CD14-positive monocyte (primary cell): Measurements from ENCODE around the gene PRKAR1A. TPM values are rescaled to one million over a fixed set of nuclear protein-coding genes. Genes with fewer than 3 reads are reported as not detected.
A peak's percentile ranks its signal among the peaks of the same experiment; 100 is the strongest.

ENCODE experiments used
- DNase-seq, 3 donors: peaks; one replicate each; pipeline ENCODE4 v3.0.0-alpha.2; 2011 to 2022
- H2AFZ ChIP-seq: 2 replicates; pipeline ENCODE4 v1.6.0; 2012; ENCODE audit warnings: mild to moderate bottlenecking, low read depth, low read length, inconsistent platforms; ENCODE audit not compliant: insufficient read depth, poor library complexity, severe bottlenecking
- H3K27ac ChIP-seq, 2 donors: 1 replicate in 1 of 2; 2 replicates in 1 of 2; pipeline ENCODE4 v1.5.1; 2012 to 2013; ENCODE audit warnings: low read length in 2 of 2, control low read depth in 1 of 2, inconsistent platforms in 1 of 2, low read depth in 1 of 2, mild to moderate bottlenecking in 1 of 2
- H3K27me3 ChIP-seq, 2 donors: one replicate each; pipeline versions ENCODE4 v1.6.0 to v1.6.1; 2011 to 2013; ENCODE audit warnings: low read length in 2 of 2; ENCODE audit not compliant: control insufficient read depth in 2 of 2, insufficient read depth in 2 of 2
- H3K36me3 ChIP-seq, 2 donors: replicated peaks in 1 of 2; 1 replicate in 1 of 2; 2 replicates in 1 of 2; pipeline versions ENCODE4 v1.5.1 to v1.6.1; 2012 to 2013; ENCODE audit warnings: low read length in 2 of 2, control low read depth in 1 of 2, inconsistent platforms in 1 of 2, mild to moderate bottlenecking in 1 of 2; ENCODE audit not compliant: insufficient read depth in 2 of 2, control insufficient read depth in 1 of 2
- H3K4me1 ChIP-seq, 2 donors: 1 replicate in 1 of 2; 2 replicates in 1 of 2; pipeline versions ENCODE4 v1.5.1 to v1.6.1; 2012 to 2013; ENCODE audit warnings: low read length in 2 of 2, control low read depth in 1 of 2, inconsistent platforms in 1 of 2, mild to moderate bottlenecking in 1 of 2, moderate library complexity in 1 of 2; ENCODE audit not compliant: insufficient read depth in 2 of 2, control insufficient read depth in 1 of 2
- H3K4me2 ChIP-seq: replicated peaks from 2 replicates; pipeline ENCODE3; 2012; ENCODE audit warnings: low read length, moderate library complexity, mild to moderate bottlenecking; ENCODE audit not compliant: poor library complexity, severe bottlenecking; ENCODE audit errors: extremely low read depth
- H3K4me3 ChIP-seq, 3 experiments: fragments of 200-600 bp in 1 of 3; sonication (generic) in 1 of 3; replicated peaks in 1 of 3; 1 replicate in 2 of 3; 2 replicates in 1 of 3; pipeline ENCODE4 v1.5.1; 2011 to 2013; ENCODE audit warnings: low read length in 3 of 3, mild to moderate bottlenecking in 3 of 3, control low read depth in 2 of 3, low read depth in 2 of 3, inconsistent platforms in 1 of 3, moderate library complexity in 1 of 3
- H3K79me2 ChIP-seq: 2 replicates; pipeline ENCODE4 v1.6.0; 2012; ENCODE audit warnings: mild to moderate bottlenecking, control low read depth, inconsistent platforms, low read length, moderate library complexity; ENCODE audit not compliant: insufficient read depth
- H3K9ac ChIP-seq: 2 replicates; pipeline ENCODE4 v1.6.0; 2017; ENCODE audit warnings: low read length, mild to moderate bottlenecking; ENCODE audit not compliant: insufficient read depth, poor library complexity, severe bottlenecking
- H3K9me3 ChIP-seq, 2 donors: replicated peaks in 1 of 2; 1 replicate in 1 of 2; 2 replicates in 1 of 2; pipeline versions ENCODE4 v1.5.1 to v1.6.1; 2012 to 2013; ENCODE audit warnings: low read length in 2 of 2, control low read depth in 1 of 2; ENCODE audit not compliant: control insufficient read depth in 1 of 2, insufficient read depth in 1 of 2
- H4K20me1 ChIP-seq: 2 replicates; pipeline ENCODE4 v1.6.0; 2012; ENCODE audit warnings: mild to moderate bottlenecking, low read length, control low read depth, moderate library complexity; ENCODE audit not compliant: insufficient read depth
- H3K27ac Mint-ChIP-seq, 7 donors: one replicate each; pipeline ENCODE4 v1.8.0; 2020; ENCODE audit warnings: mild to moderate bottlenecking in 7 of 7, mixed read lengths in 7 of 7, moderate library complexity in 6 of 7, inconsistent platforms in 2 of 7
- H3K27me3 Mint-ChIP-seq, 3 donors: one replicate each; pipeline ENCODE4 v1.8.0; 2021 to 2022; ENCODE audit warnings: low read depth in 3 of 3, mild to moderate bottlenecking in 3 of 3, mixed read lengths in 3 of 3, moderate library complexity in 3 of 3, inconsistent platforms in 1 of 3
- H3K36me3 Mint-ChIP-seq, 2 donors: one replicate each; pipeline ENCODE4 v1.8.0; 2020; ENCODE audit warnings: mixed read lengths in 2 of 2, inconsistent platforms in 1 of 2, mild to moderate bottlenecking in 1 of 2
- H3K4me1 Mint-ChIP-seq: one replicate; pipeline ENCODE4 v1.8.0; 2020; ENCODE audit warnings: mild to moderate bottlenecking, mixed read lengths
- H3K4me3 Mint-ChIP-seq, 2 donors: one replicate each; pipeline ENCODE4 v1.8.0; 2020; ENCODE audit warnings: mild to moderate bottlenecking in 2 of 2, mixed read lengths in 2 of 2, moderate library complexity in 1 of 2
- H3K9me3 Mint-ChIP-seq, 7 donors: one replicate each; pipeline ENCODE4 v1.8.0; 2020 to 2022; ENCODE audit warnings: mixed read lengths in 7 of 7, mild to moderate bottlenecking in 6 of 7, moderate library complexity in 6 of 7, inconsistent platforms in 2 of 7
- WGBS: methylation state at CpG from one replicate; pipeline ENCODE4 v1.1.5; 2013; ENCODE audit warnings: missing lambda C conversion rate; ENCODE audit not compliant: insufficient coverage; 5-methylcytosine and 5-hydroxymethylcytosine counted together
- intact Hi-C, 2 donors: fragments of 100-400 bp; cut with micrococcal nuclease; formaldehyde crosslinking; loops; one replicate each; pipeline versions ENCODE4 v1.15.0 to v1.15.1; 2023
- polyA plus RNA-seq, 3 donors: library from polyadenylated mRNA; depleted of rRNA in 1 of 3; unstranded in 2 of 3; stranded (reverse) in 1 of 3; fragments of 300-500 nt in 2 of 3; fragments of >200 nt in 1 of 3; fragmentation: Illumina TruSeq in 2 of 3; gene quantifications; 1 replicate in 2 of 3; 2 replicates in 1 of 3; pipeline ENCODE4 v1.2.3, GENCODE V29; 2012 to 2021
- TF ChIP-seq, protein P1 (sequence below): fragments of 200-600 bp; IDR thresholded peaks from one replicate; pipeline ENCODE4 v1.8.0; 2022; ENCODE audit warnings: antibody characterized with exemption, mild to moderate bottlenecking

Gene PRKAR1A
- polyA plus RNA-seq, 3 donors: 91.9 to 436 (median 300) TPM

DNA sequence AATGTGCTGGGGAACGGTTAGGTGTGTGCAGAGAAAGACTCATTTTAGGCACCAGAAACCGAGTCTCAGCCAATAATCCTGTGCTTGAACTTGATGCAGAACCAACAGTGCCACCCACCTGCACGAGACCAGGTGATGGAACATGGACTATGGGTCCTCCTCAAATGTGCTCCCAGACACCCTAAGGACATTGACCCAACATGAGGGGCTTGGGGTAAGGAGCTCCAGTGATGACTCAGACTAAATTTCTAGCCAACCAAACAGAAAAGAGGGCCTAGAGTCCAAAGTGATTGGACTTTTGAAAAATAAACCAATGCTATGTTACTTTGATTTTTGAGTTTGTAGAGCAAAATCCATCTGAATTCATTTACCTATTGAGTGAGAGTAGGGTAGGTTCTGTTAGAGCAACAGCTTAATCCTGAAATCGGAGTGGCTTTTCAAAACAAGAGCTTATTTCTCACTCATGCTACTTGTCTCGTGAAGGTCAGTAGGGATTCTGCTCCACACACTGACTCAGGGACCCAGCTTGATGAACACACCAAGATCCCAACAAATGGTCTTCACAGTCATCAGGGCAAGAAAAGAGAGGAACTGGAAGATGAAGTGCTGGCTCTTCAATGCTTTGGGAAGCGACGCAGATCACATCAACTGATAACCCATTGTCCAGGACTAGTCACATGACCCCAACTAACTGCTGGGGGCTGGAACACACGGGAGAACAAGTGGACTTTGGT, 67.1 kb downstream of the PRKAR1A start:
- peaks cover 7 to 13% (median 8%) of the 10 kb centered on the region in 3 donors for H3K27me3 Mint-ChIP-seq
- H3K79me2 ChIP-seq: no peaks in the 10 kb centered on the region
- intact Hi-C loops: no loop called here
- H4K20me1 ChIP-seq: no peaks in the 10 kb centered on the region
- H3K4me2 ChIP-seq: no peak overlapping the region
- no peaks in the 10 kb centered on the region for H3K9me3 ChIP-seq
- H3K27me3 ChIP-seq: no peaks in the 10 kb centered on the region
- H3K27ac Mint-ChIP-seq: peak overlapping the region in 5 of 7 donors; percentile 1 to 92 (median 84)
- H3K4me1 ChIP-seq: peaks cover 17 to 22% of the 10 kb centered on the region in 2 donors
- peaks cover 31% of the 10 kb centered on the region for H3K4me1 Mint-ChIP-seq
- WGBS: 100% methylated on average over 1 of the region's 8 CpGs
- no peak overlapping the region for H3K27ac ChIP-seq
- H3K9me3 Mint-ChIP-seq: peaks cover 0 to 13% (median 4%) of the 10 kb centered on the region in 7 donors
- DNase-seq: no peak
- TF ChIP-seq, protein P1, sequence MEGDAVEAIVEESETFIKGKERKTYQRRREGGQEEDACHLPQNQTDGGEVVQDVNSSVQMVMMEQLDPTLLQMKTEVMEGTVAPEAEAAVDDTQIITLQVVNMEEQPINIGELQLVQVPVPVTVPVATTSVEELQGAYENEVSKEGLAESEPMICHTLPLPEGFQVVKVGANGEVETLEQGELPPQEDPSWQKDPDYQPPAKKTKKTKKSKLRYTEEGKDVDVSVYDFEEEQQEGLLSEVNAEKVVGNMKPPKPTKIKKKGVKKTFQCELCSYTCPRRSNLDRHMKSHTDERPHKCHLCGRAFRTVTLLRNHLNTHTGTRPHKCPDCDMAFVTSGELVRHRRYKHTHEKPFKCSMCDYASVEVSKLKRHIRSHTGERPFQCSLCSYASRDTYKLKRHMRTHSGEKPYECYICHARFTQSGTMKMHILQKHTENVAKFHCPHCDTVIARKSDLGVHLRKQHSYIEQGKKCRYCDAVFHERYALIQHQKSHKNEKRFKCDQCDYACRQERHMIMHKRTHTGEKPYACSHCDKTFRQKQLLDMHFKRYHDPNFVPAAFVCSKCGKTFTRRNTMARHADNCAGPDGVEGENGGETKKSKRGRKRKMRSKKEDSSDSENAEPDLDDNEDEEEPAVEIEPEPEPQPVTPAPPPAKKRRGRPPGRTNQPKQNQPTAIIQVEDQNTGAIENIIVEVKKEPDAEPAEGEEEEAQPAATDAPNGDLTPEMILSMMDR: no peak
- H3K36me3 Mint-ChIP-seq: peaks cover 4 to 5% of the 10 kb centered on the region in 2 donors
- H2AFZ ChIP-seq: no peak overlapping the region
- no peak overlapping the region for H3K9ac ChIP-seq
- H3K36me3 ChIP-seq: no peaks in the 10 kb centered on the region
- H3K4me3 Mint-ChIP-seq: peak overlapping the region; percentile 1 to 28
- H3K4me3 ChIP-seq: no peak overlapping the region

DNA sequence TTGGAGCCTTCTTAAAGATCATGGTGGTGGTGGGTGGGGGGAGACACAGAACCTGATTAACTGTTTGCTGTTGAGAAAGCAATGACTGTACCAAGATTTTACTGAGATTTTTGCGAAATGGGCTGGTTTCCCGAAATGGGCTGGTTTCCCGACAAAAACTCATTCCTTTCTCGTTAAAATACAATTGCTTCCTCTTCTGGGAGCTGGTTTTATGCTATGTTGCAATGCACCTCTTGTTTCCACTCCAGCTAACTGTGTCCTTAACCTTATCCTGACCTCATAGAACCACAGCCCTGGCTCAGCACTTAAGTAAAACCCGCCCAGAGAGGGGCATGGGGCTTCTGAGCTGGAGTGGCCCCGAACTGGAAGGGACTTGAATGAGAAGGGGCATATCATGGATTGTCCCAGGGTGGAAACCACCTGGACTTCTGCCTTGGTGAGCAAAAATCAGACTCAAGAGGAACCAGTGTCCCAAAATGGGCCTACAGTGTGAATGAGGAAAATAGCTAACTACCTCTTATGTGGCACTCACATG, 68.1 kb downstream of the PRKAR1A start:
- H3K27me3 Mint-ChIP-seq: peaks cover 8 to 13% (median 9%) of the 10 kb centered on the region in 3 donors
- peak overlapping the region in 1 of 2 donors; percentile 74 for H3K4me3 Mint-ChIP-seq
- peak overlapping the region; percentile 44 for H3K4me2 ChIP-seq
- H3K36me3 Mint-ChIP-seq: peaks cover 3 to 4% of the 10 kb centered on the region in 2 donors
- peaks cover 0 to 13% (median 4%) of the 10 kb centered on the region in 7 donors for H3K9me3 Mint-ChIP-seq
- no peaks in the 10 kb centered on the region for H3K27me3 ChIP-seq
- H3K9ac ChIP-seq: no peak overlapping the region
- H3K36me3 ChIP-seq: no peaks in the 10 kb centered on the region
- intact Hi-C loops: no loop called here
- H3K4me1 Mint-ChIP-seq: peaks cover 31% of the 10 kb centered on the region
- peak overlapping the region; percentile 48 for H2AFZ ChIP-seq
- no peaks in the 10 kb centered on the region for H3K9me3 ChIP-seq
- H3K4me1 ChIP-seq: peaks cover 17 to 22% of the 10 kb centered on the region in 2 donors
- DNase-seq: peak; percentile 31 to 59 (median 59)
- 10% methylated on average over 5 of the region's 6 CpGs for WGBS
- H3K4me3 ChIP-seq: peak overlapping the region in 1 of 3 experiments; percentile 38
- H3K79me2 ChIP-seq: no peaks in the 10 kb centered on the region
- H3K27ac Mint-ChIP-seq: peak overlapping the region; percentile 78 to 92 (median 90)
- no peaks in the 10 kb centered on the region for H4K20me1 ChIP-seq
- peak overlapping the region; percentile 46 to 63 for H3K27ac ChIP-seq
- TF ChIP-seq, protein P1: no peak
